ENCODE results near the gene FOCAD.

The FOCAD gene

GRCh38 chr9:20790721-20791120, 106.7 kb downstream of the FOCAD start:
- no peak for DNase-seq (ENCODE audit: low read depth)

- DNase-seq (ENCODE audit: low read depth), result no peak
These were observed 107.6 kb downstream of the FOCAD start for GRCh38 chr9:20791682-20792081.

- DNase-seq (ENCODE audit: low read depth), result no peak
These were observed 120.6 kb downstream of the FOCAD start for GRCh38 chr9:20804489-20805250.

- no peak for DNase-seq (ENCODE audit: low read depth)
These were observed 121.7 kb downstream of the FOCAD start for GRCh38 chr9:20805766-20806165.

GRCh38 chr9:20808002-20808401, 123.9 kb downstream of the FOCAD start:
- no peak for DNase-seq (ENCODE audit: low read depth)

- DNase-seq (ENCODE audit: low read depth), result no peak
These were observed 127.8 kb downstream of the FOCAD start for GRCh38 chr9:20811872-20812271.

- DNase-seq (ENCODE audit: low read depth), result no peak
These were observed 132.1 kb downstream of the FOCAD start for GRCh38 chr9:20815923-20816703.

- DNase-seq (ENCODE audit: low read depth), result no peak
These were observed 139.0 kb downstream of the FOCAD start for GRCh38 chr9:20823051-20823450.

GRCh38 chr9:20831028-20831427, 147.0 kb downstream of the FOCAD start:
- no peak for DNase-seq (ENCODE audit: low read depth)

GRCh38 chr9:20832775-20833174, 148.7 kb downstream of the FOCAD start:
- no peak for DNase-seq (ENCODE audit: low read depth)

- DNase-seq (ENCODE audit: low read depth), result no peak
These were observed 151.6 kb downstream of the FOCAD start for GRCh38 chr9:20835377-20836286.

- no peak for DNase-seq (ENCODE audit: low read depth)
These were observed 153.1 kb downstream of the FOCAD start for GRCh38 chr9:20837166-20837565.

- no peak for DNase-seq (ENCODE audit: low read depth)
These were observed 154.2 kb downstream of the FOCAD start for GRCh38 chr9:20838218-20838617.

GRCh38 chr9:20844916-20845315, 160.9 kb downstream of the FOCAD start:
- no peak for DNase-seq (ENCODE audit: low read depth)

- no peak for DNase-seq (ENCODE audit: low read depth)
These were observed 164.4 kb downstream of the FOCAD start for GRCh38 chr9:20848490-20848889.

GRCh38 chr9:20853866-20854265, 169.8 kb downstream of the FOCAD start:
- no peak for DNase-seq (ENCODE audit: low read depth)

- no peak for DNase-seq (ENCODE audit: low read depth)
These were observed 170.4 kb downstream of the FOCAD start for GRCh38 chr9:20854444-20854843.

GRCh38 chr9:20863945-20864344, 179.9 kb downstream of the FOCAD start:
- DNase-seq (ENCODE audit: low read depth), result no peak

- no peak for DNase-seq (ENCODE audit: low read depth)
These were observed 181.3 kb downstream of the FOCAD start for GRCh38 chr9:20865347-20865746.

- no peak for DNase-seq (ENCODE audit: low read depth)
These were observed 186.1 kb downstream of the FOCAD start for GRCh38 chr9:20870115-20870514.

GRCh38 chr9:20872340-20872977, 188.4 kb downstream of the FOCAD start:
- no peak for DNase-seq (ENCODE audit: low read depth)
